Measurements from ENCODE around the gene STAT1. TPM values are rescaled to one million over a fixed set of nuclear protein-coding genes. Genes with fewer than 3 reads are reported as not detected.

The STAT1 gene
- total RNA-seq, 1 experiment from 2014 or later: 60.7 TPM

DNA sequence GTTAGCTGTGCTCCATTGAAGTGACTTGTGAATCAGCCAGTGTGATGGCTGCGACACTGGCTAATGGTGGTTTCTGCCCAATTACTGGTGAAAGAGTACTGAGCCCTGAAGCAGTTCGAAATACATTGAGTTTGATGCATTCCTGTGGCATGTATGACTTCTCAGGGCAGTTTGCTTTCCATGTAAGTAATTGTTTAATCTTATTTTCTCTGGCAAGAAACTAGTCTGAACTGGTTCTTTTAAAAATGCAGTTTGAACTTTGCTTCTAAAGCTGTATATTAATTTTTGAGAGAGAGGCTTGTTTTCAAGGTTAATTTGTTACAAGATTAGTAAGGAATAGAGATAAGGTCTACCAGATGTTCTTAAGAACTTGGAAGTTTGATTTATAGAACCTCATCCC, 86.7 kb downstream of the STAT1 start:
- Histone ChIP-seq H4K20me1 (ENCODE audit: insufficient read depth) (no peaks in the 10 kb centered on the region), H3K27me3 (ENCODE audit: insufficient read depth, low read length) (no peaks in the 10 kb centered on the region), H2AFZ (ENCODE audit: low read depth, low read length, poor library complexity, severe bottlenecking) (no peak overlapping the region), H3K79me2 (ENCODE audit: insufficient read depth, low read length) (no peaks in the 10 kb centered on the region), H3K9me2 (ENCODE audit: insufficient read depth) (no peaks in the 10 kb centered on the region), H3K4me3 (replicated peaks in 1 of 2; ENCODE audit: low read depth in 1 of 2, low read length in 2 of 2) (no peak overlapping the region), H3K4me2 (ENCODE audit: low read length) (no peak overlapping the region), H3K27ac (ENCODE audit: low read depth, low read length) (no peak overlapping the region), H3K4me1 (ENCODE audit: control insufficient read depth in 1 of 2, insufficient read depth in 2 of 2, low read length in 2 of 2) (no peaks in the 10 kb centered on the region), H3K36me3 (ENCODE audit: control insufficient read depth in 1 of 2, insufficient read depth in 2 of 2, low read length in 2 of 2) (peaks cover 13 to 27% of the 10 kb centered on the region in 2 experiments), H3K9me3 (ENCODE audit: control insufficient read depth in 1 of 2, insufficient read depth in 1 of 2, low read depth in 1 of 2, low read length in 2 of 2) (no peaks in the 10 kb centered on the region), H3K9ac (ENCODE audit: low read length) (no peak overlapping the region)
- BruUV-seq (replicated peaks): no TSS peak
- ChIA-PET RAD21 (ENCODE audit: low non-redundant PET in 1 of 2, low total read pairs in 2 of 2, uncharacterized antibody in 2 of 2, unreplicated experiment in 2 of 2) (no interaction called here), CTCF (no interaction called here), POLR2A (no interaction called here)
- intact Hi-C loops (cut with micrococcal nuclease): no loop called here
- ATAC-seq (no peak), DNase-seq (ENCODE audit: low read depth, low spot score) (no peak)
- no peak for TF ChIP-seq CEBPB (IDR thresholded peaks at IDR 0.05; ENCODE audit: low read depth)
- no peak for TF ChIP-seq FOSL1 (IDR thresholded peaks at IDR 0.05; ENCODE audit: low read depth)
- no peak for TF ChIP-seq POLR2A (IDR thresholded peaks at IDR 0.05; ENCODE audit: borderline replicate concordance, extremely low read depth, insufficient read depth, insufficient read length)
- TF ChIP-seq, protein P1, sequence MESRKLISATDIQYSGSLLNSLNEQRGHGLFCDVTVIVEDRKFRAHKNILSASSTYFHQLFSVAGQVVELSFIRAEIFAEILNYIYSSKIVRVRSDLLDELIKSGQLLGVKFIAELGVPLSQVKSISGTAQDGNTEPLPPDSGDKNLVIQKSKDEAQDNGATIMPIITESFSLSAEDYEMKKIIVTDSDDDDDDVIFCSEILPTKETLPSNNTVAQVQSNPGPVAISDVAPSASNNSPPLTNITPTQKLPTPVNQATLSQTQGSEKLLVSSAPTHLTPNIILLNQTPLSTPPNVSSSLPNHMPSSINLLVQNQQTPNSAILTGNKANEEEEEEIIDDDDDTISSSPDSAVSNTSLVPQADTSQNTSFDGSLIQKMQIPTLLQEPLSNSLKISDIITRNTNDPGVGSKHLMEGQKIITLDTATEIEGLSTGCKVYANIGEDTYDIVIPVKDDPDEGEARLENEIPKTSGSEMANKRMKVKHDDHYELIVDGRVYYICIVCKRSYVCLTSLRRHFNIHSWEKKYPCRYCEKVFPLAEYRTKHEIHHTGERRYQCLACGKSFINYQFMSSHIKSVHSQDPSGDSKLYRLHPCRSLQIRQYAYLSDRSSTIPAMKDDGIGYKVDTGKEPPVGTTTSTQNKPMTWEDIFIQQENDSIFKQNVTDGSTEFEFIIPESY (IDR thresholded peaks at IDR 0.05; ENCODE audit: extremely low read depth, insufficient replicate concordance, low read length): no peak
- TF ChIP-seq SIN3A (IDR thresholded peaks at IDR 0.05; ENCODE audit: low read depth): no peak
- no peak for TF ChIP-seq EZH2 (IDR thresholded peaks at IDR 0.05)
- TF ChIP-seq SP1 (IDR thresholded peaks at IDR 0.05; ENCODE audit: low read depth): no peak
- no peak for TF ChIP-seq ZFX (IDR thresholded peaks at IDR 0.05)

DNA sequence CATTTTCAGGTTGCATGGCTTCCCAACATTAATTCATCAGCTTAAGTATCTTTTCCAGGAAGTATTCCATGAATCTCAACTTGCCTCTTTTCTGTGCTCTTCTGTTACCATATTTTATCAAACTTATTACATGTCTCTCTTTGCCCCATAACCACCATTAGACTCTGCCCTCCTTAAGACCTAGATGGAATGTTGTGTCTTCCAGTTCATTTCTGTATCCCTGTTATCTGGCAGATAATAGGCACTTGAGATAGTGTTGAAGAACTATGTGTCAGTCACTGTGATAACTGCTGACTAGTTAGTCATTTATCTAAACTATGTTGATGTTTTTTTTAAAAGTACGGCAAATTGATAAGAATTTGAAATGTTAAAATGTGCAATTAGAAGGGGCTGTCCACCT, 91.6 kb downstream of the STAT1 start:
- H3K4me1 ChIP-seq (ENCODE audit: control insufficient read depth in 1 of 2, insufficient read depth in 2 of 2, low read length in 2 of 2): no peaks in the 10 kb centered on the region
- ATAC-seq: no peak
- H3K9me2 ChIP-seq (ENCODE audit: insufficient read depth): no peaks in the 10 kb centered on the region
- intact Hi-C loops (cut with micrococcal nuclease): no loop called here
- no peaks in the 10 kb centered on the region for H3K9me3 ChIP-seq (ENCODE audit: control insufficient read depth in 1 of 2, insufficient read depth in 1 of 2, low read depth in 1 of 2, low read length in 2 of 2)
- RAD21 ChIA-PET (ENCODE audit: low non-redundant PET in 1 of 2, low total read pairs in 2 of 2, uncharacterized antibody in 2 of 2, unreplicated experiment in 2 of 2): no interaction called here
- DNase-seq (ENCODE audit: low read depth, low spot score): no peak
- no peak overlapping the region for H2AFZ ChIP-seq (ENCODE audit: low read depth, low read length, poor library complexity, severe bottlenecking)
- peaks cover 6% of the 10 kb centered on the region; the same call in 1 of the 2 replicates for H3K79me2 ChIP-seq (ENCODE audit: insufficient read depth, low read length)
- no peak overlapping the region for H3K4me2 ChIP-seq (ENCODE audit: low read length)
- H3K4me3 ChIP-seq (replicated peaks in 1 of 2; ENCODE audit: low read depth in 1 of 2, low read length in 2 of 2): no peak overlapping the region
- POLR2A ChIA-PET: no interaction called here
- H3K9ac ChIP-seq (ENCODE audit: low read length): no peak overlapping the region
- CTCF ChIA-PET: no interaction called here
- H3K27ac ChIP-seq (ENCODE audit: low read depth, low read length): no peak overlapping the region
- H3K36me3 ChIP-seq (ENCODE audit: control insufficient read depth in 1 of 2, insufficient read depth in 2 of 2, low read length in 2 of 2): peaks cover 24 to 45% of the 10 kb centered on the region in 2 experiments
- no peaks in the 10 kb centered on the region for H4K20me1 ChIP-seq (ENCODE audit: insufficient read depth)
- no TSS peak for BruUV-seq (replicated peaks)
- H3K27me3 ChIP-seq (ENCODE audit: insufficient read depth, low read length): no peaks in the 10 kb centered on the region
- no peak for TF ChIP-seq EZH2 (IDR thresholded peaks at IDR 0.05)

All from HCT116 (cell line).